22Rv1 (cell line): Measurements from ENCODE around the gene AIG1.

Source experiments
- CTCF ChIP-seq: fragments of 450-650 bp; IDR thresholded peaks from 2 replicates; pipeline ENCODE4 v1.5.1; 2017; ENCODE audit warnings: mild to moderate bottlenecking
- ZFX ChIP-seq: fragments of 450-650 bp; IDR thresholded peaks from 2 replicates; pipeline ENCODE4 v1.6.1; 2017; ENCODE audit warnings: antibody characterized with exemption, borderline replicate concordance

GRCh38 chr6:143252961-143253360 is 192.3 kb downstream of the AIG1 start:
- no peak for TF ChIP-seq CTCF
- no peak for TF ChIP-seq ZFX
